ENCODE data around the gene SHC2.
"Not testable (repeated sequence)": the region's sequence is repeated elsewhere in the genome, so short reads cannot be mapped to it uniquely, and the experiment has no call there.

Gene SHC2

DNA sequence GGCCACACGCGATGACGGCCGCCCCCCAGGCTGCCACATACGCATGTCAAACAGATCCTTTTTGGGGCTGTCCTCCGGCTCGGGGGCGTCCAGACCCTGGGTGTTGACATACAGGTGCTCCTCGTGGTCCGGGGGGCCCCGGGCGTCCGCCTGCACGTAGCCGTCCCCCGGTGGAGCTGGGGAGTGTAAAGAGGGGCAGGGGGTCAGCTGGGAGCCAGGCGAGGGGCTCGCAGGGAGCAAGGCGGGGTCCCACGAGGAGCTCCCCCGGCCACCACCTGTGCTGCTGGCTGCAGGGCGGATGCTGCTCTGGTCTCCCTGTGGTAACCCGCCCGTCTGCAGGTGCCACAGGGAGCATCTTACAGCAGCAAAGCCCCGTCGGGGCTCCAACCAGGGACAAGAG is 35.8 kb downstream of the SHC2 start:
- no peak for DNase-seq (ENCODE audit: low read depth in 2 of 2, low spot score in 1 of 2)

DNA sequence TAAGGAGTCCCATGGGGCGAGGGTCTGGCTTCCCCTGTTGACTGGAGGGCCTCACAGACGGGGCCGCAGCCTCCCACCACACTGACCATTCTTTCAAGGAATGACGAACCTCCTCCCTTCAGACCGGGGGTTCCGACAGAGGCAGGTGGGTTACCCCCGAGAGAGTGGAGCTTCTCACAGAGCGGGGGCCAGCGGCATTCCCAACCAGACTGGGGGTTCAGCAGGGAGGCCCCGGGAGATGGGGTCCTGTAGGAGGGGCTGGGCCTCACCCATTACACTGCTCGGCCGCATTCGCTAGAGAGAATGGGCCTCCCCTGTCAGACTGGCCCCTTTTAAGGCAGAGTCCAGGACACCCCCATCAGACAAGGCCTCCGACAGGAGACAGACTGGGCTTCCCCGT is 36.3 kb downstream of the SHC2 start:
- DNase-seq (ENCODE audit: low read depth in 2 of 2, low spot score in 1 of 2), result no peak

DNA sequence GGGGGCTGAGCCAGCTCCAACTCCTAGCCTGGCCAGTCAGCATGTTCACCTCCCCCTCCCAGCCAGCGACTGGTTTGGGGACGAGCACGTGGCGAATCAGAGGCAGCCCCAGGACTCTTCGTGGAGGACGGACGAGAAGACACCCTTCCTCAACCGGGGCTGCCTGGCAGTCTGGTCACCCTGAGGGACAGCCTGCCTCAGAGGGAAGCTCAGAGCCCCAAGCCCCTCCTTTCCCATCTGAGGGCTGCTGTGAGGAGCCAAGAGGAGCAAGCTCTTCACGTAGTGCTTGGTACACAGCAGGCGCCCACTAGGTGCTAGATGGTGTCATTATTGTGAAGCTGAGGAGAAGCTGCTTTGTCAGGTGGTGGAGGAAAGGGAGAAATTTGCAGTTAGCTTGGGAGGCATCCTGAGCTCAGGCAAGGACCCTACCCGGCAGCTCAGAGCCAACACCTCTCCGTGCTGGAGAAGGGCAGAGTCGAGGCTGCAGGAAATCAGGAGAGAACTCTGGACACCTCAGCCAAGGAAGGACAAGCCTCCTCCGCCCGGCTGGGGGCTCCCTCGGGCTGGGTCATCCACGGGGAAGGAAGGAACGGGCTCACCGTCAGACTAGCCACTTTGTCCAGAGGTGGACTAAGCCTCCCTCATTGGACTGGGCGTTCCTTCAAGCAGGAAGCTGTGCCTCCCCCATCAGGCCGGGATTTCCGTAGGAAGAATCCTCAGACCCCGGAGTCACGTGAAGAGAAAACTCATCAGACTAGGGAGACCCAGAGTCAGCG is 37.0 kb downstream of the SHC2 start:
- DNase-seq (ENCODE audit: low read depth in 2 of 2, low spot score in 1 of 2), result no peak

DNA sequence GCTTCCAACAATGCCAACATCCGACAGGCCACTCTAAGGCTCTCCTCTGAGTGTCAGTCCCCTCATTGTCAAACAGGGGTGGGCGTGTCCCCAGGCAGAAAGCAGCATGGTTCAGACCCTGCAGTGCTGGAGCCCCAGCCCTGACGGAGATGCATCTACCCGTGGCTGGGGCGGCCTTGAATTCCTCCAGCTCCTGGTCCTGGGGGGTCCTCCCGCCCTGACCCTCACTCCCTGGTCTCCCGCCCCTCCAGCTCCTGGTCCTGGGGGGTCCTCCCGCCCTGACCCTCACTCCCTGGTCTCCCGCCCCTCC is 38.0 kb downstream of the SHC2 start:
- not testable (repeated sequence) for DNase-seq (ENCODE audit: low read depth in 2 of 2, low spot score in 1 of 2)

DNA sequence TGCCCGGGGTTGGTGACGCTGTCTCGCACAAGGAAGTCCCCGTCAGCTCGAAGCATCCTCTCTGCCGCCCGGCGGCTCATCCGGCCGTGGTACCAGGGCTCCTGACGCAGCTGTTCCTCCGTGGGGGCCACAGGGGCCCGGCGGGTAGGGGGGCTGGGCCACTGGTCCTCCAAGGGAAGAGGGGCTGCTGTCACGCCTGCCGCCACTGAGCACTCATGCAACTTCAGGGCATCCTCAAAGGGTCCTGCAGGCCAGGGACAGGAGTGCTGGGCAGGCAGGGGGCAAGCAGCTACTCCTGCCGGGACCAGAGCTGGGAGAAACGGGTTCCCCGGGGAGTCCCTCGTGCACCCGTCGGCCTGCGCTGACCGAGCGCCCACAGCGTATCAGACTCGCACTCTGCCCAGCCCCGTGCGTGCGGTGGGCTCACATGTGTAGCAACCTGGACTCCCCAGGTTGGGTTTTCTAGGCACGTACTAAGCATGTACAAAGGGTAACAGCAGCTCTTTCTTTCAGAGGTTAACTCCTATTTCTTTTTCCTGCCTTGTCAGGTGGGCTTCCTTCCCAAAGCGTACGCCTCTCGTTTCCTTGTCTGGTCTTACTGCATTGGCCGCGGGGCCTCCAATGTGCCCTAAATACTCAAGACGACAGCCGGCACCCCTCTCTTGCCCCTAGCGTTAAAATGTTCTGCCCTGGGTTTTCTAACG is 38.5 kb downstream of the SHC2 start:
- no peak for DNase-seq (ENCODE audit: low read depth in 2 of 2, low spot score in 1 of 2)

DNA sequence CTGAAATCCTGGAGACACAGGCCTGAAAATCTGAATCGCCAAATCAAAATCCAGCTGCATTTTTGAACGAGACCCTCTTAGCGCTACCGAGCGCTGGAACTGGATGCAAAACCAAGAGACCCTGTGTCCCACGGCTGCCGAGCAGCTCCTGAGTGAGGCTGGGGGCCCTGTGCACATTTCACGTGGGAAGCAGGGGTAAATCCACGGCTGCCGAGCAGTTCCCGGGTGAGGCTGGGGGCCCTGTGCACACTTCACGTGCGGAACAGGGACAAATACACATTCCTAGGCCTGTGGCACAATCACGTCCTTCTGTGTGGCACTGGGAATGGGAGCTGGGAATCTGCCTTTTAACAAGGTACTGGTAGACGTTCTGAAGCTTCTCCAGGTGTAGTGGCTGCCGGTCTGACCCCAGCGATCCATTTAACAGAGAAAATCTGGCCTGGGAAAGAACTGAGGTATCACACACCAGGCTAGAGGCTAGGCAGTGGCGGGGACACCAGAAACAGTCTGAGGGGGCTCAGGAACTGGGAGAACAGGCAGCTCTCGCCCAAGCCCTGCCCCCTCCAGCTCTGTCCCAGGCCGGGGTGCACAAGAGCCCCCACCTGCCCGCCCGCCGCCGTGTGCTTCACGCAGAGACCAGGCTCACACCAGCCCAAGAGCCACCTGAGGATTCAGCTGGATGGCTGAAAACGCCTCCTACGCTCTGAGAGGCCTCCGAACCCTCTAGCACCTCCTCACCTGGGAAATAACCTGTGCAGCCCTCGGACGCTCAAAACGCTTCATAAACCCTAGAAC is 40.9 kb downstream of the SHC2 start:
- DNase-seq (ENCODE audit: low read depth in 2 of 2, low spot score in 1 of 2), result no peak

DNA sequence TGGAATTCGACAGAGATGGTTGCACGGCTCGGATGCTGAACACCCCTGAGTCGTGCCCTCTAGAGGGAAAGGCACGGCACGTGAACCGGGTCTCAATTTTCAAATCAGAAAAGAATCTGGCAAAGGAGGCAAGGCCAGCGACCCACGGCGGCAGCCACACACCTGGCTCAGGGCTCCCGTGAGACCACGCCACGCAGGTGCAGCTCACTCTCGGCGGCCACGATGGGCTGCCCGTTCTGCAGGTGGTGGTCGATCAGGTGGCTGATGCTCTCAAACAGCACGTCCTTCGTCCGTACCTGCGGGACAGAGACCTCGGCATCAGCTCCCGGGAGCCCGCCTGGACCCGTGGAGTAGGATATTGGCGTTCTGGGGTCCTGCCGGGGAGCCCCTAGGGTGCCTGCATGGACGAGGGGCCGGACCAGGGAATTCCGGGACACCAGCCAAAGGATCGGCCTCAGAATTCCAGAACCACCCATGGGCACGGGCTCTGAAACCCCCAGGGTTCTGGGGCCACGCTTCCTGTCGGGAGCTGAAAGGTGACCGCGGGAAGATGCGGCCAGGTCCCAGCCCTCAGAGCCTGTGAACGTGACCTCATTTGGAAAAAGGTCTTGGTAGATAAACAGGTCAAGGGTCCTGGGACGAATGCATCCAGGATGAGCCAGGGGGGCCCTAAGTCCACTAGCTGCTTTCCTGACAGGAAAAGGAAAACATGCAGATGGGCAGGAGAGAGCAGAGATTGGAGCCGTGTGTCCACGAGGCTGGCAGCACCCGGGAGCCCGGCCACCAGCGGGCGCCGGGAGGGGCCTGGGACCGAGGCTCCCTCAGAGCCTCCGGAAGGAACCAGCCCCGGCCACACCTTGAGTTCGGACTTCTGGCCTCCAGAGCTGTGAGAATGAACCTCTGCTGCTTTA is 41.8 kb downstream of the SHC2 start:
- DNase-seq (ENCODE audit: low read depth in 2 of 2, low spot score in 1 of 2), result no peak

DNA sequence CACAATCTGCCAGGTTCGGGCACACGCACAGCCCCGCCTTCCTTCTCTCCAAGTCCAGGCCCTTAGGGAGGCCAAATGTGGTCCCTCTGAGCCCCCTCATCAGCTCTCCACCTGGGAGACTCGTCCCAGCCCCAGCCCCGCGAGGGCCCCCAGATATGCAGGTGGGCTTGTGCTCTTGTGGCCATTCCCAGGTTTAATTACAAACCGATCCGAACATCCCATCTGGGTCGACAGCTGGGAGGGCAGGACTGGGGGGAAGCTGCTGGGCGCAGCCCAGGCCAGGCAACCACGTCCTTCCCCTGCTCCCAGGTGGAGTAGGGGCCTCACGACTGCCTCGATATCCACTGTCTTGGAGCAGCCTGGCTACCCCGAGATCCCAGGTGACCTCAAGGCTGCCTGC is 44.4 kb downstream of the SHC2 start:
- no peak for DNase-seq (ENCODE audit: low read depth in 2 of 2, low spot score in 1 of 2)

DNA sequence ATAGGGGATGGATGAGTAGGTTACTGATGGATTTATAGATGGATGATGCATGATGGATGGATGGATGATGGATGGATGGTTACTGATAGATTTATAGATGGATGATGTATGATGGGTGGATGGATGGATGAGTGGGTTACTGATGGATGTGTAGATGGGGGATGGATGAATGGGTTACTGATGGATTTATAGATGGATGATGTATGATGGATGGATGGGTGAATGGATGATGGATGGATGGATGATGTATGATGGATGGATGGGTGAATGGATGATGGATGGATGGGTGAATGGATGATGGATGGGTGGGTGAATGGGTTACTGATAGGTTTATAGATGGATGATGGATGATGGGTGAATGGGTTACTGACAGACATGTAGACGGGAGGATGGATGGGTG is 45.5 kb downstream of the SHC2 start:
- no peak for DNase-seq (ENCODE audit: low read depth in 2 of 2, low spot score in 1 of 2)

DNA sequence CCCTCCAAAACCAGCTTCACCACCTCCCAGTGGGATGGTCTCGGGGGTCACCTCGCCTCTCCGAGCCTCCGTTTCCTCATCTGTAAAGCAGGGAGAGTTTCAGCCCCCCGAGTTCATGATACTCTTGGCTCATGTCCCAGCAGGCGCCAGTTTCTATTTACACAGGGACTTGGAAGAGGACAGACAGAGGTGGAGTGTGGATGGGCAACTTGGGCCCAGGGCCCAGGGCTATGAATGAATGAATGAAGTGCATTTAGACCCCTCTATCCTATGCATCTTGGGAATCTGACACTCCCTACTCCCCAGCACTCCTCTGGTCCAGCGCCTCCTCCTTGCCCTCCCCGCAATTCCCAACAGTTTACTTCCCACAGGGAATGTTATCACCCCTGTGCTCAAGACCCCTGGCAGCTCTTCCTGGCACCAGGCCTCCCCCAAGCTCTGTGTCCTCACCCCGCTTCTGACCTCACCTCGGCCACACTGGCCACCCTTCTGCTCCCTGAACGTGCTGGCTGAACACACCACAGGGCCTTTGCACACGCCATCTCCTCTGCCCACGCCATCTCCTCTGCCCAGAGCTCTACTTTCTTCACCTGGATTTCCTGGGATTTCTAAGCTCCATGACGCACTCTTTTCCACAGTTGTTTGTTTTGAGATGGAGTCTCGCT is 46.9 kb downstream of the SHC2 start:
- no peak for DNase-seq (ENCODE audit: low read depth in 2 of 2, low spot score in 1 of 2)

DNA sequence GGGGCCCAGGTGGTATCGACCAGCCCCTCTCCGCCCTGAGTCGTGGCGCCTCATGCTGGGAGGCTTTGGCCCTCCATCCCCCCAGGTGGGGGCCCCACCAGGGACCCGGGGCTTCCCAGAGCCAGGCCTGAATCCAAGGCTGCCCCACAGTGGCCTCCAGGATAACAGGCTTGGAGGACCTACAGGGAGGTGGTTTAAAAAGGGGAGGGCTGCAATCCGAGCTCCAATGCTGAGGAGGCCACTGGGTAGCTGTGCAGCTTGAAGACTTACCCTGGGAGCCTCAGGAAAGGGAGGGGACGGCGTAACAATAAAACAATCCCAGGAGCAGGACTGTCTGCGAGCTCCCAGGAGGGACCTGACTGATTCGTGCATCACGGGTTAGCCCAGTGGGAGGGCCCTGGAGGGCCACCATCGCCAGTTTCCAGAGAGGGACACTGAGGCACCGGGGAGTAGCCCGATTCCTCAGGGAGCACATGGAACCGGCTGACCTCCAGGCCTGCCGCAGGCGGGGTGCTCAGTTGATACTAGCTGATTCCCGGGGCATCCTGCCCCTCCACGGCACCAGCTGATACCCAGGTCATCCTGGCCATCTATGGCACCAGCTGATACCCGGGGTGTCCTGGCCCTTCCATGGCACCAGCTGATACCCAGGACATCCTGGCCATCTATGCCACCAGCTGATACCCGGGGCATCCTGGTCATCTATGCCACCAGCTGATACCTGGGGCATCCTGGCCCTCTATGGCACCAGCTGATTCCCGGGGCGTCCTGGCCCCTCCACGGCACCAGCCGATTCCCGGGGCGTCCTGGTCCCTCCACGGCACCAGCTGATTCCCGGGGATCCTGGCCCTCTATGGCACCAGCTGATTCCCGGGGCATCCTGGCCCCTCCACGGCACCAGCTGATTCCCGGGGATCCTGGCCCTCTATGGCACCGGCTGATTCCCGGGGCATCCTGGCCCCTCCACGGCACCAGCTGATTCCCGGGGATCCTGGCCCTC is 48.2 kb downstream of the SHC2 start:
- no peak for DNase-seq (ENCODE audit: low read depth in 2 of 2, low spot score in 1 of 2)

DNA sequence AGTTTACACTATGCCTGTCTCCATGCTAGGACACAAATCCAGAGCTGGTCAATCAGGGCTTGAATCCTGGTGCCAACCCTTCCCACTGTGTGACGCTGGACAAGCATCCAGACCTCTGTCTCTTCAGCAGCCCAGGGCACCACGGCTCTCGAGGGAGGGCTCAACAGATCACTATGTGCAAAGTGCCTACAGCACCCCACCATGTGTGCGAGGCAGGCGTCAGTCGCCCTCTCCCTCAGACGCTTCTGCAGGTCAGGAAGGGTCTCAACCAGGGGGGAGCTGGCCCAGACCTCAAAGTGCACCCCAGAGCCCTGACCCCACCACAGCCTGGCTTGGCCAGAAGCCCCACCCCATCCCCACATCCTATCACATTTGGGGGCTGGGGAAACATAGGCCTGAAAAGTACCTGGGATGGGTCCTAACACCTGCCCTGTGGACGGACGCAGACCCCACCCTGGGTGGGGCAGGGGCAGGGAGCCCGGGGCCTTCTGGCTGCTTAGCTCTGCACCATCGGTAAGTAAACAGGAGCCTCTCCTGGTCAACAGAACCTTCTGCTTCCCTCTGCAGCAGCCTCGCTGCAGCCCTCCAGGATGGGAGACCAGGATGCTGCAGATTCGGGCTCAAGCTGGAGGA is 49.0 kb downstream of the SHC2 start:
- DNase-seq (ENCODE audit: low read depth in 2 of 2, low spot score in 1 of 2), result no peak

DNA sequence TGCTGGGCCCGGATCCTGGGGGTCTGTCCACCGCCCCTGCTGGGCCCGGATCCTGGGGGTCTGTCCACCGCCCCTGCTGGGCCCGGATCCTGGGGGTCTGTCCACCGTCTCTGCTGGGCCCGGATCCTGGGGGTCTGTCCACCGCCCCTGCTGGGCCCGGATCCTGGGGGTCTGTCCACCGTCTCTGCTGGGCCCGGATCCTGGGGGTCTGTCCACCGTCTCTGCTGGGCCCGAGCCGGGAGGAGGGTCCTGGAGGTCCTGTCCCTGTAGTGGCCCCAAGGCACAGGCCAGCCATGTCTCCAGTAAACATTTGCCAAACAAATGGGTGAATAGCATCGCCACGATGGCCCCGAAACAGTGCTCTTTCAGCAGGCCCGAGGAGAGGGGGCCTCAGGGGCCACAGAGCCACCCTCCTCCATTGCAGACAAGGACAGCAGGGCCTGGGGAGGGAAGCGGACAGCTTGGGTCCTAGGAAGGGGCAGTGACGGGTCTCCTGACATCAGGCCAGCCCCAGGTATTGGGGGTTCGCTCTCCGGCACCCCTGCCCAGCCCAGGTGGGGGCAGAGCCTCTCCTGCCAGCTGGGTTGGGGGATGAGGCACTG is 49.6 kb downstream of the SHC2 start:
- not testable (repeated sequence) for DNase-seq (ENCODE audit: low read depth in 2 of 2, low spot score in 1 of 2)

DNA sequence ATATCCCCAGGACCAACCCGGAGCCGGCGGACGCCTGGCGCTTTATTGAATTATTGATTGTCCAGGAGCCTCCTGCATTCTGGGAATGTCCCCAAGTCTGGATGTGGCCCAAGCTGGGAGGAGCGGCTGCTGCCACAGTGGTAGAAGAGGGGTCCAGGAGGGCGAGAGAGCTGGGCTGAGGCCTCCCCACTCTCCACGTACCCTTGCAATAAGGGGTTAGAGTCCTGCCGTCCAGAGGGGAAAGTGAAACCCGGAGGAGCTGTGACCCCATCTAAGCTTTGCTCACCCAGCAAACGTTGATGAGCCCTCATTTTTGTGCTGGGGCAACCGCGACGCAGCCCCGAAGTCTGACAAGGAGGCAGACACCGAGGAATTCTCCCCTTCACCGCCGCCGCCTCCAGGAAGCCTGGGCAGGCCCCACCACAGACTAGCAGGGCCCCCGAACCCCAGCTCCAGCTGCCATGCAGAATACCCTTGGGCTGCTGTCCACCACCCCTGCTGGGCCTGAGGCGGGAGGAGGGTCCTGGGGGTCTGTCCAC is 50.5 kb downstream of the SHC2 start:
- DNase-seq (ENCODE audit: low read depth in 2 of 2, low spot score in 1 of 2), result no peak

DNA sequence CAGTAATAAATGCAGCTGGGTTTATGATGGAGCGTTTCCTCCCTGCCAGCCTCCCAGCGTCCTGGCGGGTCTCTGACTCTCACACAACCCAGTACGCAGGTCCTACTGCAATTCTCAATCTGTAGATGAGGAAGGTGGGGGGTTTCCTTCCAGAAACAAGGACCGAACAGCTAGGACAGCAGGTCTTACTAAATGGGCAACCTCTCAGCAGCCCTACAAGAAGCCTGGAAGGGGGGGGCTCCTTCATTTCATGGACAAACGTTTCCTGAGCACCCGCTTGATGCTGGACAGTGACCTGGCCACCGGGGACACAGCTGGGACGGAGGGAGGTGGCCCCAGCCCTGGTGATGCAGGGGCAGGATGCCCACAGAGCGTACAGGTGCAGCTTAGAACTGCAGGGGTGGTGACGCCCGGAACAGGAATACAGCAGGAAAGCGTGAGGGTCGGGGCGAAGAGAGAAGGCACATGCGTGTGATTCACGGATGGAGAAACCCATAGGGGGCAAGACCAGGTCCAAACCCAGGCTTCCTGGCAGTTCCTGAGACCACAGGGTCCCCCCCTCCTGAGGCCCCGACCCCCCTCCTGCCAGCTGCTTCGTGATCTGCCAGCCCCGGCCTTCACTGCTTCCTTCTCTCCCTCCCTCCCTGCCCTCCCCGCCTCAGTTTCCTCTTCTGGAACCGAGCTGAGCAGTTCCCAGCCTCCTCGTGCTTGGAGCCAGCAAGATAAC is 51.2 kb downstream of the SHC2 start:
- no peak for DNase-seq (ENCODE audit: low read depth in 2 of 2, low spot score in 1 of 2)

DNA sequence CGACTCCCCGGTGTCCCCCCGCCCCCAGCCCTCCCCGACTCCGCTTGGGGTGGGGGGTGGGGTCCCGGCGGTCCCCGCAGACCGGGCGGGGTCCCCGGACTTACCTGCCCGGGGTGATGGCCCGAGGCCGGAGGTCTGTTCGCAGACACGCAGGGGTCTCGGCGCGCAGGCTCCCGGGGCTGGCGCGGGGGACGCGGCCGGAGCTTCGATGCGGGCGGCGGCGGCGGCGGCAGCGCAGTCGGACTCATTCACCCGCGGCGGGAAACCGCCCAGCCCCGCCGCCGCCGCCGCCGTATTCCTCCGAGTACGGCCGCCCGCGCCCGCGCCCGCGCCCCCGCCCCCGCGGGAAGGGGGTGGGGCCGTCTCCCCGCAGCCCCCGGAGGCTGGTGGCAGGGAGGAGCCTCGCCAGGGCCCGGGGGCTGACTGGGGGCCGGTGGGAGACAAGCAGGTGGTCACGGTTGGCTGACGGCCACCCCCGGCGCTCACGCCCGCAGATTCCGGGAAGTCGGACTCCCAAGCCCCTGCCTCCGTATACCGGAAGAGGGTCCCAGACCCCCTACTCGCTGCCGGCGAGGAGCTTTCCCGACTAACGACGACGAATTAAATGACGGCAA is 51.8 kb downstream of the SHC2 start, which contains the start of gene C2CD4C:
Gene C2CD4C, minus strand, starts transcription at position 246 of the 614 bp plus-strand sequence. CDS start 786 bp downstream, outside the sequence.
- DNase-seq (ENCODE audit: low read depth in 2 of 2, low spot score in 1 of 2), result no peak

DNA sequence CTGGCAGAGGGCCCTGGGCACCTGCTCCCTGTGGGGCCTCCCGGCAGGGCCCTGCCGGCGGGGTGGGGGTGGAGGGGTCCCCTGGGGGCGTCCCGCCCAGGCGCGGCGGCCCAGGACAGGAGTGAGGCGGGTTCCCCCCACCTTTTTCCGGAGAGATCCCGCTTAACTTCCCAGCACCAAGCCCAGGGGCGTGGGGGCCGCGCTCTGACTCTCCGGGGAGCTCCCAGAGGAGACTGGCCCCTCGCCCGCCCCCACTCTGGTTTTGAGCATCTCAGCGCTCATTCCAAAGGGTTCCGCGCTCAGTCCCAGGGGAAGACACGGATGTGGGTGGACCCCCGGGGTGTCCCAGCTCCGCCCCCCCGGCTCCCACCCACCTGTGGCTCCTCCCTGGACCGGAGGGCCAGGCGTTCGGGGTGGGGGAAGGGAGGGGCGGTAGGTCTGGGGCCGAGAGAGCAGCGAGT is 52.4 kb downstream of the SHC2 start:
- no peak for DNase-seq (ENCODE audit: low read depth in 2 of 2, low spot score in 1 of 2)
